Spleen (tissue), 11 donors: ENCODE data around the gene ATP2C2. TPM values are rescaled to one million over a fixed set of nuclear protein-coding genes. Genes with fewer than 3 reads are reported as not detected.

Experiments
- DNase-seq: peaks from one replicate; pipeline ENCODE4 v3.0.0-alpha.2; 2020
- H3K27ac ChIP-seq, 8 donors: fragments of 200-600 bp; sonication (generic) in 7 of 8; 1 replicate in 4 of 8; 2 replicates in 4 of 8; pipeline versions ENCODE4 v1.5.0 to v1.8.0; 2016 to 2021; ENCODE audit warnings: inconsistent platforms in 4 of 8, mild to moderate bottlenecking in 4 of 8, moderate library complexity in 1 of 8
- H3K27me3 ChIP-seq, 7 donors: fragments of 200-600 bp; sonication (generic) in 6 of 7; replicated peaks in 1 of 7; 1 replicate in 4 of 7; 2 replicates in 3 of 7; pipeline versions ENCODE4 v1.5.0 to v1.8.0; 2016 to 2021; ENCODE audit warnings: inconsistent platforms in 3 of 7, mild to moderate bottlenecking in 1 of 7
- H3K36me3 ChIP-seq, 6 donors: fragments of 200-600 bp; sonication (generic) in 5 of 6; 1 replicate in 4 of 6; 2 replicates in 2 of 6; pipeline versions ENCODE4 v1.5.0 to v1.8.0; 2016 to 2021; ENCODE audit warnings: inconsistent platforms in 2 of 6
- H3K4me1 ChIP-seq, 6 donors: fragments of 200-600 bp; sonication (generic) in 5 of 6; 1 replicate in 3 of 6; 2 replicates in 3 of 6; pipeline versions ENCODE4 v1.5.0 to v1.8.0; 2016 to 2021; ENCODE audit warnings: inconsistent platforms in 3 of 6
- H3K4me3 ChIP-seq, 8 donors: fragments of 200-600 bp; sonication (generic) in 7 of 8; 1 replicate in 4 of 8; 2 replicates in 4 of 8; pipeline versions ENCODE4 v1.5.0 to v1.8.0; 2016 to 2021; ENCODE audit warnings: inconsistent platforms in 4 of 8, mild to moderate bottlenecking in 4 of 8, moderate library complexity in 2 of 8
- H3K9me3 ChIP-seq, 8 donors: fragments of 200-600 bp; sonication (generic) in 7 of 8; 1 replicate in 4 of 8; 2 replicates in 4 of 8; pipeline versions ENCODE4 v1.5.0 to v1.8.0; 2016 to 2021; ENCODE audit warnings: inconsistent platforms in 4 of 8
- POLR2A ChIP-seq, 3 donors: fragments of 450-650 bp; IDR thresholded peaks; one replicate each; pipeline ENCODE4 v1.5.1; 2017; ENCODE audit warnings: antibody characterized with exemption in 3 of 3, mild to moderate bottlenecking in 1 of 3
- POLR2AphosphoS5 ChIP-seq, 3 donors: sonication (generic); formaldehyde crosslinking; IDR thresholded peaks; one replicate each; pipeline ENCODE4 v1.5.1; 2017; ENCODE audit warnings: antibody characterized with exemption in 3 of 3
- WGBS, 5 donors: extraction: QIAGEN DNeasy Blood & Tissue Kit in 3 of 5; methylation state at CpG; one replicate each; pipeline versions ENCODE4 v1.1.5 to v1.1.7; 2013 to 2018; 5-methylcytosine and 5-hydroxymethylcytosine counted together
- intact Hi-C: fragments of 100-400 bp; cut with DNase I; formaldehyde crosslinking; loops from one replicate; pipeline ENCODE4 v1.15.0; 2023; ENCODE audit warnings: low total_unique reads
- polyA plus RNA-seq, 3 donors: library from polyadenylated mRNA; stranded (reverse); fragments of 200-250 nt; gene quantifications; one replicate each; pipeline ENCODE4 v1.2.1, GENCODE V29; 2013
- total RNA-seq, 7 donors: library from RNA; depleted of rRNA in 3 of 7; stranded (reverse); fragments of >200 nt in 3 of 7; fragmentation: NEBNext Ultra II Directional in 4 of 7; extraction: Animal tissue kit (Norgen Biotek cat#: 25700) in 4 of 7; gene quantifications; one replicate each; pipeline versions ENCODE4 v1.1.0 to v1.2.1, GENCODE V29; 2016 to 2021
- TF ChIP-seq, protein P1 (sequence below), 11 experiments: fragments of 200-600 bp in 7 of 11; fragments of 450-650 bp in 4 of 11; sonication (generic) in 4 of 11; IDR thresholded peaks in 8 of 11; conservative IDR thresholded peaks in 3 of 11; 1 replicate in 7 of 11; 2 replicates in 4 of 11; pipeline versions ENCODE4 v1.4.0 to v1.8.0; 2016 to 2021; ENCODE audit warnings: antibody characterized with exemption in 11 of 11, inconsistent platforms in 4 of 11, mild to moderate bottlenecking in 1 of 11
- donor health status: healthy with polysubstance abuse.
- donor health status: DM: no; HTN: no; CAD: no; lungs with moderate emphysema.
- donor health status: DM: no; HTN: no; CAD: no.
- donor health status: Bipolar disorder and iron deficiency.
- donor health status: healthy.
- donor health status: DM: no; HTN: no; CAD: no.
- donor health status: DM: yes; HTN: yes; CAD: no.

Gene ATP2C2
- total and polyA plus RNA-seq, 10 donors = 0.09 to 8.1 (median 1.2) TPM

GRCh38 chr16:84466692-84467091 is 98.4 kb downstream of the ATP2C2 start:
- whole genome bisulfite sequencing, 5 donors = 44 to 93% (median 49%) methylated on average over 4 of the region's 4 CpGs
- Histone ChIP-seq H3K4me3 (no peak overlapping the region), H3K36me3 (peaks cover 0 to 71% (median 12%) of the 10 kb centered on the region in 6 donors), H3K9me3 (peaks cover 3 to 29% (median 22%) of the 10 kb centered on the region in 8 donors), H3K4me1 (peaks cover 0 to 1% (median 0%) of the 10 kb centered on the region in 6 donors), H3K27me3 (no peaks in the 10 kb centered on the region), H3K27ac (no peak overlapping the region)
- no peak for DNase-seq
- intact Hi-C loops = no loop called here
- no peak for TF ChIP-seq POLR2AphosphoS5 (IDR thresholded peaks at IDR 0.05)
- TF ChIP-seq, protein P1, sequence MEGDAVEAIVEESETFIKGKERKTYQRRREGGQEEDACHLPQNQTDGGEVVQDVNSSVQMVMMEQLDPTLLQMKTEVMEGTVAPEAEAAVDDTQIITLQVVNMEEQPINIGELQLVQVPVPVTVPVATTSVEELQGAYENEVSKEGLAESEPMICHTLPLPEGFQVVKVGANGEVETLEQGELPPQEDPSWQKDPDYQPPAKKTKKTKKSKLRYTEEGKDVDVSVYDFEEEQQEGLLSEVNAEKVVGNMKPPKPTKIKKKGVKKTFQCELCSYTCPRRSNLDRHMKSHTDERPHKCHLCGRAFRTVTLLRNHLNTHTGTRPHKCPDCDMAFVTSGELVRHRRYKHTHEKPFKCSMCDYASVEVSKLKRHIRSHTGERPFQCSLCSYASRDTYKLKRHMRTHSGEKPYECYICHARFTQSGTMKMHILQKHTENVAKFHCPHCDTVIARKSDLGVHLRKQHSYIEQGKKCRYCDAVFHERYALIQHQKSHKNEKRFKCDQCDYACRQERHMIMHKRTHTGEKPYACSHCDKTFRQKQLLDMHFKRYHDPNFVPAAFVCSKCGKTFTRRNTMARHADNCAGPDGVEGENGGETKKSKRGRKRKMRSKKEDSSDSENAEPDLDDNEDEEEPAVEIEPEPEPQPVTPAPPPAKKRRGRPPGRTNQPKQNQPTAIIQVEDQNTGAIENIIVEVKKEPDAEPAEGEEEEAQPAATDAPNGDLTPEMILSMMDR (IDR thresholded peaks at IDR 0.05 in 8 of 11, conservative IDR thresholded peaks at IDR 0.05 in 3 of 11) = no peak
- TF ChIP-seq POLR2A (IDR thresholded peaks at IDR 0.05) = no peak

GRCh38 chr16:84467256-84467655 is 98.9 kb downstream of the ATP2C2 start:
- intact Hi-C loops = no loop called here
- Histone ChIP-seq H3K4me3 (no peak overlapping the region), H3K27ac (no peak overlapping the region), H3K9me3 (peaks cover 3 to 33% (median 25%) of the 10 kb centered on the region in 8 donors), H3K27me3 (no peaks in the 10 kb centered on the region), H3K36me3 (peaks cover 0 to 71% (median 12%) of the 10 kb centered on the region in 6 donors), H3K4me1 (no peaks in the 10 kb centered on the region)
- WGBS, 5 donors = 86 to 94% (median 89%) methylated on average over 1 of the region's 1 CpG
- TF ChIP-seq POLR2A (IDR thresholded peaks at IDR 0.05) (no peak), POLR2AphosphoS5 (IDR thresholded peaks at IDR 0.05) (no peak)
- TF ChIP-seq, protein P1 (IDR thresholded peaks at IDR 0.05 in 8 of 11, conservative IDR thresholded peaks at IDR 0.05 in 3 of 11) = no peak
- no peak for DNase-seq

DNA sequence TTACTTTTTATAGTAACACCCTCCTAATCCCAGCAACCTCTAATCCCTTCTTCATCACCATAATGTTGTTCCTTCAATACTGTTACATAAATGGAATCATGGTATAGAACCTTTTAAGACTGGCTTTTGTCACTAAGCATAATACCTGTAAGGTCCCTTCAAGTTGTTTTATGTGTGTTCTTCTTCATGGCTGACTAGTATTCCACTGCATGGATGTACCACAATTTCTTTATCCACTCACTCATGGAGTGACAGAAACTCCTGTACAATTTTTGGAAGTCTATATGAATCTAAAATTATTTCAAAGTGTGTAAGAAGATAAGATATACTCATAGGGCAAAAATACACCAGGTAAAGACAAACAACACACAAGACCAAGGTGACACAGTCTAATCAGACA is 99.4 kb downstream of the ATP2C2 start:
- TF ChIP-seq POLR2AphosphoS5 (IDR thresholded peaks at IDR 0.05) (no peak), POLR2A (IDR thresholded peaks at IDR 0.05) (no peak)
- TF ChIP-seq, protein P1 (IDR thresholded peaks at IDR 0.05 in 8 of 11, conservative IDR thresholded peaks at IDR 0.05 in 3 of 11) = no peak
- Histone ChIP-seq H3K9me3 (peaks cover 3 to 35% (median 25%) of the 10 kb centered on the region in 8 donors), H3K36me3 (peaks cover 0 to 67% (median 12%) of the 10 kb centered on the region in 6 donors), H3K4me3 (no peak overlapping the region), H3K4me1 (no peaks in the 10 kb centered on the region), H3K27ac (no peak overlapping the region), H3K27me3 (no peaks in the 10 kb centered on the region)
- no peak for DNase-seq
- intact Hi-C loops = no loop called here

GRCh38 chr16:84471316-84471715 is 103.0 kb downstream of the ATP2C2 start:
- intact Hi-C loops = no loop called here
- Histone ChIP-seq H3K36me3 (peaks cover 0 to 39% (median 11%) of the 10 kb centered on the region in 6 donors), H3K9me3 (peaks cover 3 to 34% (median 24%) of the 10 kb centered on the region in 8 donors), H3K4me3 (no peak overlapping the region), H3K4me1 (no peaks in the 10 kb centered on the region), H3K27me3 (no peaks in the 10 kb centered on the region), H3K27ac (no peak overlapping the region)
- peak; percentile 51 for DNase-seq
- TF ChIP-seq, protein P1 (IDR thresholded peaks at IDR 0.05 in 8 of 11, conservative IDR thresholded peaks at IDR 0.05 in 3 of 11) = no peak
- TF ChIP-seq POLR2A (IDR thresholded peaks at IDR 0.05) (no peak), POLR2AphosphoS5 (IDR thresholded peaks at IDR 0.05) (no peak)
- WGBS, 5 donors = 93 to 99% (median 97%) methylated on average over 7 of the region's 7 CpGs
